Heart right ventricle (tissue), 16 donors: ENCODE measurements around the gene MICAL2. TPM values are rescaled to one million over a fixed set of nuclear protein-coding genes. Genes with fewer than 3 reads are reported as not detected.
A peak's percentile ranks its signal among the peaks of the same experiment; 100 is the strongest.

Experiments
- ATAC-seq, 8 donors: fragments of 200-7000 bp; cut with Tn5 transposase; one replicate each; pipeline ENCODE4 v1.9.1; 2020; ENCODE audit warnings: mild to moderate bottlenecking in 8 of 8, moderate library complexity in 8 of 8, moderate number of reproducible peaks in 1 of 8
- DNase-seq, 2 donors: peaks; one replicate each; pipeline ENCODE4 v3.0.0-alpha.2; 2020
- H3K27ac ChIP-seq, 10 donors: fragments of 200-600 bp; sonication (generic) in 2 of 10; one replicate each; pipeline versions ENCODE4 v1.5.0 to v1.8.0; 2020 to 2022; ENCODE audit warnings: mild to moderate bottlenecking in 3 of 10
- H3K27me3 ChIP-seq, 7 donors: fragments of 200-600 bp; one replicate each; pipeline ENCODE4 v1.8.0; 2021 to 2022; ENCODE audit warnings: mild to moderate bottlenecking in 2 of 7
- H3K36me3 ChIP-seq, 9 donors: fragments of 200-600 bp; sonication (generic) in 1 of 9; one replicate each; pipeline versions ENCODE4 v1.5.0 to v1.8.0; 2020 to 2022; ENCODE audit warnings: mild to moderate bottlenecking in 2 of 9
- H3K4me1 ChIP-seq, 9 donors: fragments of 200-600 bp; sonication (generic) in 1 of 9; one replicate each; pipeline versions ENCODE4 v1.5.0 to v1.8.0; 2020 to 2022; ENCODE audit warnings: mild to moderate bottlenecking in 4 of 9
- H3K4me3 ChIP-seq, 10 donors: fragments of 200-600 bp; sonication (generic) in 2 of 10; one replicate each; pipeline versions ENCODE4 v1.5.0 to v1.8.0; 2020 to 2022; ENCODE audit warnings: mild to moderate bottlenecking in 7 of 10, moderate library complexity in 2 of 10
- H3K9me3 ChIP-seq, 11 donors: fragments of 200-600 bp in 10 of 11; sonication (generic) in 2 of 11; one replicate each; pipeline versions ENCODE4 v1.5.0 to v1.8.0; 2013 to 2022; ENCODE audit warnings: mild to moderate bottlenecking in 2 of 11, control low read depth in 1 of 11, moderate library complexity in 1 of 11
- CTCF ChIP-seq, 9 donors: fragments of 200-600 bp; sonication (generic) in 2 of 9; IDR thresholded peaks; one replicate each; pipeline versions ENCODE4 v1.5.0 to v1.8.0; 2021 to 2022; ENCODE audit warnings: antibody characterized with exemption in 9 of 9, mild to moderate bottlenecking in 5 of 9, moderate library complexity in 1 of 9
- WGBS, 2 donors: extraction: QIAGEN DNeasy Blood & Tissue Kit; methylation state at CpG; one replicate each; pipeline ENCODE4 v1.1.7; 2013; ENCODE audit warnings: inconsistent platforms in 1 of 2; 5-methylcytosine and 5-hydroxymethylcytosine counted together
- intact Hi-C, 10 donors: fragments of 100-400 bp; cut with DNase I; formaldehyde crosslinking; loops; one replicate each; pipeline versions ENCODE4 v1.11.1 to v1.14.2; 2022
- polyA plus RNA-seq, 2 donors: library from polyadenylated mRNA; stranded (reverse); fragments of 200-250 nt; gene quantifications; one replicate each; pipeline ENCODE4 v1.2.3, GENCODE V29; 2013
- total RNA-seq, 10 donors: library from RNA; stranded (reverse); fragmentation: NEBNext Ultra II Directional in 3 of 10; extraction: Animal tissue kit (Norgen Biotek cat#: 25700) in 3 of 10; gene quantifications; one replicate each; pipeline versions ENCODE4 v1.2.1 to v1.2.4, GENCODE V29; 2021 to 2023
- donor health status: Arrhythmogenic right ventricular cardiomyopathy.
- donor health status: ischemic (EF 13 %, LVEDD 7.1; RV severe dilation, severe dysfunction).
- donor health status: healthy with polysubstance abuse.
- donor health status: DM: no; HTN: yes; CAD: no.
- donor health status: DM: no; HTN: no; CAD: no.
- donor health status: ischemic (EF 25% LVEDD 6.9; RV normal size, moderate dysfunction).
- donor health status: ischemic (EF 25% LVEDD 5.7; RV mildly dilated, moderate dysfunction).
- donor health status: healthy.
- donor health status: DM: yes; HTN: yes; CAD: no.
- donor health status: Ischemic cardiomyopathy.
- donor health status: ischemic (EF 35%, LVEDD 5.7; RV mildly dilated, moderate dysfunction).
- donor health status: nonischemic (EF 11% LVEDD 7.7; RV severe dilation, severe dysfunction).
- donor health status: DM: yes; HTN: yes; CAD: no.
- donor health status: PGD.
- donor health status: ischemic (EF 29% LVEDD 5.4; RV normal size, mild dysfunction).
- donor health status: nonischemic (EF 23%, LVEDD 6.1; RV moderate dilation, normal function).

The MICAL2 gene
- total and polyA plus RNA-seq, 12 donors: 32.5 to 95.7 (median 70.5) TPM

- H3K27ac ChIP-seq: no peak overlapping the region
- intact Hi-C loops: no loop called here
- H3K36me3 ChIP-seq: peaks cover 0 to 74% (median 26%) of the 10 kb centered on the region in 9 donors
- H3K27me3 ChIP-seq: no peaks in the 10 kb centered on the region
- WGBS, 2 donors: 62 to 88% methylated on average over 3 of the region's 3 CpGs
- ATAC-seq: peak in 5 of 8 donors; percentile 40 to 76 (median 44)
- no peak for TF ChIP-seq CTCF (IDR thresholded peaks at IDR 0.05)
- DNase-seq: no peak
- no peak overlapping the region for H3K4me3 ChIP-seq
- H3K9me3 ChIP-seq: no peaks in the 10 kb centered on the region
- peaks cover under 1 to 19% (median 8%) of the 10 kb centered on the region in 9 donors for H3K4me1 ChIP-seq
These were observed 96.1 kb downstream of the MICAL2 start for GRCh38 chr11:12206529-12206928.

- H3K27me3 ChIP-seq: no peaks in the 10 kb centered on the region
- H3K9me3 ChIP-seq: no peaks in the 10 kb centered on the region
- TF ChIP-seq CTCF (IDR thresholded peaks at IDR 0.05): no peak
- ATAC-seq (no peak), DNase-seq (no peak)
- H3K4me1 ChIP-seq: peaks cover 0 to 12% (median 0%) of the 10 kb centered on the region in 9 donors
- intact Hi-C loops: no loop called here
- H3K36me3 ChIP-seq: peaks cover 0 to 83% (median 26%) of the 10 kb centered on the region in 9 donors
- no peak overlapping the region for H3K27ac ChIP-seq
- H3K4me3 ChIP-seq: no peak overlapping the region
- 85 to 93% methylated on average over 9 of the region's 9 CpGs for WGBS, 2 donors
These were observed 97.2 kb downstream of the MICAL2 start for GRCh38 chr11:12207384-12208150.

GRCh38 chr11:12209096-12209495, 98.7 kb downstream of the MICAL2 start:
- Histone ChIP-seq H3K27ac (no peak overlapping the region), H3K4me1 (peaks cover 0 to 12% (median 0%) of the 10 kb centered on the region in 9 donors), H3K4me3 (no peak overlapping the region), H3K27me3 (no peaks in the 10 kb centered on the region), H3K36me3 (peaks cover 0 to 94% (median 39%) of the 10 kb centered on the region in 9 donors), H3K9me3 (no peaks in the 10 kb centered on the region)
- no peak for DNase-seq
- WGBS, 2 donors: 93% methylated on average over 2 of the region's 2 CpGs
- ATAC-seq: no peak
- intact Hi-C loops: no loop called here
- TF ChIP-seq CTCF (IDR thresholded peaks at IDR 0.05): no peak

GRCh38 chr11:12210200-12210599, 99.8 kb downstream of the MICAL2 start:
- Histone ChIP-seq H3K4me3 (no peak overlapping the region), H3K27ac (no peak overlapping the region), H3K27me3 (no peaks in the 10 kb centered on the region), H3K4me1 (peaks cover 0 to 12% (median 0%) of the 10 kb centered on the region in 9 donors), H3K36me3 (peaks cover 0 to 94% (median 42%) of the 10 kb centered on the region in 9 donors), H3K9me3 (no peaks in the 10 kb centered on the region)
- no peak for ATAC-seq
- intact Hi-C loops: no loop called here
- no peak for TF ChIP-seq CTCF (IDR thresholded peaks at IDR 0.05)
- DNase-seq: no peak
- WGBS, 2 donors: 91 to 97% methylated on average over 4 of the region's 4 CpGs
